WERI-Rb-1 (cell line): ENCODE data around the gene CAMK2N2.

Experiments used
- DNase-seq: peaks from one replicate; pipeline ENCODE4 v3.0.0-alpha.2; 2020
- H3K27ac ChIP-seq: fragments of 250-450 bp; sonication (Bioruptor Pico); 2 replicates; pipeline ENCODE4 v1.5.1; 2020; ENCODE audit warnings: mild to moderate bottlenecking, moderate library complexity
- H3K27me3 ChIP-seq: fragments of 250-450 bp; sonication (Bioruptor Pico); 2 replicates; pipeline ENCODE4 v1.5.1; 2021; ENCODE audit warnings: mild to moderate bottlenecking, low read depth, moderate library complexity; ENCODE audit not compliant: insufficient read depth, severe bottlenecking
- H3K36me3 ChIP-seq: fragments of 250-450 bp; sonication (Bioruptor Pico); 2 replicates; pipeline ENCODE4 v1.5.1; 2020; ENCODE audit warnings: mild to moderate bottlenecking, moderate library complexity
- H3K4me3 ChIP-seq: 2 replicates; pipeline ENCODE4 v1.5.1; 2011; ENCODE audit warnings: low read depth, mild to moderate bottlenecking, control low read depth, low read length
- H3K9me3 ChIP-seq: fragments of 250-450 bp; sonication (Bioruptor Pico); 2 replicates; pipeline ENCODE4 v1.5.1; 2021; ENCODE audit warnings: mild to moderate bottlenecking, moderate library complexity; ENCODE audit not compliant: severe bottlenecking
- TF ChIP-seq, protein P1 (sequence below): IDR thresholded peaks from 2 replicates; pipeline ENCODE4 v1.5.1; 2011; ENCODE audit warnings: low read depth, mild to moderate bottlenecking, control low read depth, inconsistent platforms, low read length

CAMK2N2 gene

GRCh38 chr3:184291044-184291737 lies 29.8 kb upstream of the CAMK2N2 start:
- H3K27ac ChIP-seq = no peak overlapping the region
- H3K9me3 ChIP-seq = no peaks in the 10 kb centered on the region
- H3K27me3 ChIP-seq = no peaks in the 10 kb centered on the region
- H3K36me3 ChIP-seq = no peaks in the 10 kb centered on the region
- TF ChIP-seq, protein P1, sequence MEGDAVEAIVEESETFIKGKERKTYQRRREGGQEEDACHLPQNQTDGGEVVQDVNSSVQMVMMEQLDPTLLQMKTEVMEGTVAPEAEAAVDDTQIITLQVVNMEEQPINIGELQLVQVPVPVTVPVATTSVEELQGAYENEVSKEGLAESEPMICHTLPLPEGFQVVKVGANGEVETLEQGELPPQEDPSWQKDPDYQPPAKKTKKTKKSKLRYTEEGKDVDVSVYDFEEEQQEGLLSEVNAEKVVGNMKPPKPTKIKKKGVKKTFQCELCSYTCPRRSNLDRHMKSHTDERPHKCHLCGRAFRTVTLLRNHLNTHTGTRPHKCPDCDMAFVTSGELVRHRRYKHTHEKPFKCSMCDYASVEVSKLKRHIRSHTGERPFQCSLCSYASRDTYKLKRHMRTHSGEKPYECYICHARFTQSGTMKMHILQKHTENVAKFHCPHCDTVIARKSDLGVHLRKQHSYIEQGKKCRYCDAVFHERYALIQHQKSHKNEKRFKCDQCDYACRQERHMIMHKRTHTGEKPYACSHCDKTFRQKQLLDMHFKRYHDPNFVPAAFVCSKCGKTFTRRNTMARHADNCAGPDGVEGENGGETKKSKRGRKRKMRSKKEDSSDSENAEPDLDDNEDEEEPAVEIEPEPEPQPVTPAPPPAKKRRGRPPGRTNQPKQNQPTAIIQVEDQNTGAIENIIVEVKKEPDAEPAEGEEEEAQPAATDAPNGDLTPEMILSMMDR = no peak
- no peak for DNase-seq
- H3K4me3 ChIP-seq = no peak overlapping the region

GRCh38 chr3:184290331-184290730 lies 29.0 kb upstream of the CAMK2N2 start:
- TF ChIP-seq, protein P1 = no peak
- H3K4me3 ChIP-seq = no peak overlapping the region
- no peaks in the 10 kb centered on the region for H3K36me3 ChIP-seq
- no peak overlapping the region for H3K27ac ChIP-seq
- H3K27me3 ChIP-seq = no peaks in the 10 kb centered on the region
- no peaks in the 10 kb centered on the region for H3K9me3 ChIP-seq
- DNase-seq = no peak

GRCh38 chr3:184289426-184289938 lies 28.1 kb upstream of the CAMK2N2 start:
- H3K27me3 ChIP-seq = no peaks in the 10 kb centered on the region
- H3K4me3 ChIP-seq = no peak overlapping the region
- TF ChIP-seq, protein P1 = peak; percentile 78
- no peaks in the 10 kb centered on the region for H3K36me3 ChIP-seq
- no peaks in the 10 kb centered on the region for H3K9me3 ChIP-seq
- DNase-seq = peak; percentile 79
- H3K27ac ChIP-seq = no peak overlapping the region

DNA sequence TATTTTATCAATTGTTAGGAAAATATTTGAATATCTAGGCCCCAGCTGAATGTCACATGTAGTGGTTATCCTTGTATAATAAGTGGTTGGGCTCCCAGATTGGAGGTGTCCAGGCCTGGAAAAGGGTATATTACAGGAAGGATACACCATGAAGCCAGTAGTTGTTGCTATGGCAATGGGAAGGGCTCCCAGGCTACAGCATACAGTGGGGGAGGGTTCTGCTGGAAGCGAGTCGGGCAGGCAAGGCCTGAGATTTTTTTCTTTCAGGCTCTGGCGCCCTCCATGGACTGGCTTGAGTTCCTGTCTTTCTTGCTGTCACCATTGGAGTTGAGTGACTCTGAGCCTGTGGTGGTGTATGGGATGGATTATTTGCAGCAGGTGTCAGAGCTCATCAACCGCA lies 23.3 kb upstream of the CAMK2N2 start:
- peak; percentile 89 for DNase-seq
- Histone ChIP-seq H3K4me3 (no peak overlapping the region), H3K36me3 (no peaks in the 10 kb centered on the region), H3K27me3 (no peaks in the 10 kb centered on the region), H3K9me3 (no peaks in the 10 kb centered on the region), H3K27ac (no peak overlapping the region)
- TF ChIP-seq, protein P1 = peak; percentile 81

- no peaks in the 10 kb centered on the region for H3K27me3 ChIP-seq
- TF ChIP-seq, protein P1 = no peak
- no peaks in the 10 kb centered on the region for H3K9me3 ChIP-seq
- DNase-seq = no peak
- no peaks in the 10 kb centered on the region for H3K36me3 ChIP-seq
- H3K27ac ChIP-seq = no peak overlapping the region
- no peak overlapping the region for H3K4me3 ChIP-seq
Observed at GRCh38 chr3:184283681-184284080, 22.3 kb upstream of the CAMK2N2 start.

DNA sequence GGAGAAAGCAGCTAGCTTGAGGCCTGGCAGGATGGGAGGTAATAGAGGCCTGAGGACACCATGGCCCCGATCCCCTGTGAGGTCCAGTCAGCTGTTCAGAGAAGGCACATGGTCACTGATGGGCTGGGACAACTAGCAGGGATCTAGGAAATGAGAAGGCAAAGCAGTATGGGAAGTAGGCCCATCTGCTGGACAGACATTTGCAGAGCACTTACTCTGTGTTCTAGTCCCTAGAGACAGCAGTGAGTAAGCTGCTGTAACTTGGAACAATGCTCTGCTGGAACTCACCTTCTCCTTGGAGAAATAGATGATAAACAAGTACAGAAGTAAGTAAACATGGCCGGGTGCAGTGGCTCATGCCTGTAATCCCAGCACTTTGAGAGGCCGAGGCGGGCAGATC lies 21.6 kb upstream of the CAMK2N2 start:
- H3K9me3 ChIP-seq = no peaks in the 10 kb centered on the region
- H3K27me3 ChIP-seq = no peaks in the 10 kb centered on the region
- no peak overlapping the region for H3K27ac ChIP-seq
- no peaks in the 10 kb centered on the region for H3K36me3 ChIP-seq
- no peak overlapping the region for H3K4me3 ChIP-seq
- DNase-seq = no peak
- TF ChIP-seq, protein P1 = peak; percentile 28; the same call in 1 of the 2 replicates
